T47D (cell line): Measurements from ENCODE around the gene CBLN4.

Experiments
- DNase-seq, 2 experiments: peaks; one replicate each; pipeline versions ENCODE4 v3.0.0 to v3.0.0-alpha.2; 2011 to 2012; ENCODE audit warnings: low read depth in 1 of 2, low spot score in 1 of 2
- JUND ChIP-seq: IDR thresholded peaks from 2 replicates; pipeline ENCODE4 v1.6.1; 2012; ENCODE audit warnings: low read depth
- in situ Hi-C: cut with HindIII; loops from 2 replicates; pipeline ENCODE4 v1.10.0; 2016; ENCODE audit warnings: low sequenced_read_pairs, low pct_unique_long_range_greater_than_20kb

The CBLN4 gene

DNA sequence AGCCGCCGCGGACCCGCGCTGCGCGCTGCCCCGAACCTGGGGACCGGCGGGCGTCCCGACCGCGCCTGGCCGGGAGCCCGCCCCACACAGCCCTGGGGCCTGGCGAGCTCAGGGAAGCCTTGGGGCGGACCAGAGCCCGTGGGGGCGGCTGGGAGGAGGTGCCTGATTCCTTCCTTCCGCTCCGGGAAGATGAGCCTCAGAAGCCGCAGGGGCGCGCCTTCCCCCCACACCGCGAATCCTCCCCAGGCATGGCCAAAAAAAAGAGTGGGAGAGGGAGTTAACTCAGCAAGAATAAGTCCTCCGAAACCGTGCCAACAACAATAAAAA is at the start of gene CBLN4:
CBLN4 (minus strand) TSS at position 131 of the 327 bp plus-strand sequence. CDS start 1,348 bp downstream, outside the sequence.
- in situ Hi-C loops: no loop called here
- DNase-seq: no peak
- no peak for TF ChIP-seq JUND

DNA sequence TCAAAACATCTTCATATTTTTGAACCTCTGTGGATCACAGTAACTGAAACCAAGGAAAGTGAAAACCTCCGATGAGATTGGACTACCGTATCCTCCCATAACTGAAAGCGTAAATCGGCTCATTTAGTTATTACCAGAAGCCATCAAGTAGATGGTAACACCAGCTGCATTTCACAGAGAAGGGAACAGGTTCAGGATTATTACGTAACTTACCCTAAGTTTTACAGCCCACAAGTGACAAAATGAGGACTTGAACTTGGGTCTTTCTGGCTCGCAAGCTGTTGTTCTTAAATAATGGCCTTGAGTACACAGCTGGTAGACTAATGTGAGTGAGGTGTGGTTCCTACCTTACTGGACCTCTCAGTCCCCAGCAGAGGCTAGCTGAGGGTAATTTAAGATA is 37.9 kb upstream of the CBLN4 start:
- no peak for DNase-seq
- in situ Hi-C loops: no loop called here
- TF ChIP-seq JUND: no peak

GRCh38 chr20:56032251-56032650 is 26.9 kb upstream of the CBLN4 start:
- in situ Hi-C loops: no loop called here
- TF ChIP-seq JUND: no peak
- peak in 1 of 2 experiments; percentile 40 for DNase-seq

GRCh38 chr20:56018716-56019115 is 13.4 kb upstream of the CBLN4 start:
- in situ Hi-C loops: no loop called here
- TF ChIP-seq JUND: no peak
- no peak for DNase-seq

- in situ Hi-C loops: no loop called here
- DNase-seq: no peak
- no peak for TF ChIP-seq JUND
These were observed 12.9 kb upstream of the CBLN4 start for GRCh38 chr20:56018194-56018593.

DNA sequence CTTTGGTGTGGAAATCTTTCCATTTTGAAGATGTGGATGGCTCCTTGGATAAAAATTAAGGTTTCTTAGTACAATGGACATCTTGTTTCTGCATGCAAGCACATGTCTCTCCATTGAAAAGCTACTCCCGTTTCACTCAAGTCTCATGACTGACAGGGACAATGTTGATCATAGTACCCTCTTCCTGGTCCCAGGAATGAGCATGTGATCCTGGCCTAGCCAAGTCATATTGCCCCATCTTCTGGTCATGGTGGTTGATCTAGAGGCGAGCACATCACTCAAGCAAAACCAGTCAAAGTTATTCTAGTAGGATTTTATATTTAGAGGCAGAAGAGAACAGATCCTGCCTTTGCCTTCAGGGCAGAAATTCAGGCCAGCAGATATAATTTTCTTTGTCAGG is 12.2 kb upstream of the CBLN4 start:
- DNase-seq: no peak
- in situ Hi-C loops: no loop called here
- TF ChIP-seq JUND: no peak

- no peak for TF ChIP-seq JUND
These were observed 9.7 kb upstream of the CBLN4 start for GRCh38 chr20:56014998-56015397.

GRCh38 chr20:56014151-56014550 is 8.8 kb upstream of the CBLN4 start:
- DNase-seq: no peak
- in situ Hi-C loops: no loop called here
- TF ChIP-seq JUND: no peak

More at GRCh38 chr20:56014998-56015397, 9.7 kb upstream of the CBLN4 start:
- no peak for DNase-seq
- in situ Hi-C loops: no loop called here

DNA sequence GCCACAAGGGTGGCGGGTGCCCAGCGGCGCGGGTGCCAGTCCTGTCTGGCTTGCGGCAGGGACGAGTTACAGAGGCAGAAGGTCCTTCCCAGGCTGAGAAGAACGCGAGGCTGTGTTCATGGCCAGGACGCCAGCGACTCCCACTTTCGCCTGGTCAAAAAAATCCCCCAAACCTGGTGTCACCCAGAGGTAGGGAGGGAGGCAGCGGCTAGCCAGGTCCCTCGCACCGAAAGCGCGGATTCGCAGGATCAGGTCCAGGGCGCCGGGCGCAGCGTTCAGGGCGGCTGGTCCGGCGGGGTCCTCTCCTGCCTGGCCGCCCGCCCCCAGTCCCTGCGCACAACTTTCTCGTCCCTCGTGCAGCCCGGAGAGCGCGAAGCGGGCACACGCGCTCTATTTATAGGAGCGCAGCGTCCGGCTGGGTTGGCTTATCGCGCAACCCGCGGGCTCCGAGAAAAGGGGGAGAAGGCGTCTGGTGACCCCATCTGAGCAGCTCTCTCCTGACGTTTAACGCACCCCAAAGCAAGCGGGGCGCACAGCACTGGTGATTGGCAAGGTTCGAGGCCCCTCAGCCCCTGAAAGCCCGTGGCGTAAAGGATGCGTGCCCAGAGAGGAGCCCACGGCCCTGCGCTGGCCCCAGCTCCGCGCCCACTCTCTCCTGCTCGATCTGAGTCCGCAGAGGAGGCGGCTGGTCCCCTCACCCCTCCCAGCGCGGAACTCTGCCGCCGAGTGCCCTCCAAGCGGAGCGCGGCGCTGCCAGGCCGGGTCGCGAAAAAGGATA is 519 bp downstream of the CBLN4 start:
- in situ Hi-C loops: no loop called here
- TF ChIP-seq JUND: no peak
- DNase-seq: no peak

GRCh38 chr20:56004007-56004406 is 1.3 kb downstream of the CBLN4 start:
- DNase-seq: peak; percentile 19 to 33
- no peak for TF ChIP-seq JUND
- in situ Hi-C loops: no loop called here

GRCh38 chr20:56002908-56003800 is 2.2 kb downstream of the CBLN4 start:
- in situ Hi-C loops: no loop called here
- DNase-seq: peak; percentile 21 to 26
- TF ChIP-seq JUND: no peak

DNA sequence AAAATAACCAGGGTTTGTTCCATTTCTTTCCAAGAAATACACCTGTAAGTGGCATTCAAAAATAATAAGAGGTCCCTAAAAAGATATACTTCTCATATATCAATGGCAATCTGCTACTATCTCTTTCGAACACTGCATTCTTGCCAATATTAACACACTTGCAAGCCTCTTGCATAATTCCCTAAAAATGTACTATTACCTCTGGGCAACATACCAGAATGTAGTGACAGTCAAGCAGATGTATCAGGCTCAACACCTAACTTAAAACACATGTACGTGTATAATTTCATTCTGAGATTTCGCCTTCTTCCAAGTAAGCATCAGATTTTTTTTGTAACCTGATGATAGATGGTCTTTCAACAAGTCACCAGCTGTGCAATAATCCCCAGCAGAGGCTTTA is 3.4 kb downstream of the CBLN4 start:
- in situ Hi-C loops: no loop called here
- DNase-seq: no peak
- no peak for TF ChIP-seq JUND
